GM18951 (cell line): ENCODE results near the gene TRPM4.
A peak's percentile ranks its signal among the peaks of the same experiment; 100 is the strongest.

ENCODE experiments used
- POLR2A ChIP-seq: IDR thresholded peaks from 4 replicates; pipeline ENCODE4 v1.6.1; 2011; ENCODE audit warnings: mild to moderate bottlenecking; ENCODE audit not compliant: insufficient read length, insufficient read depth; ENCODE audit errors: extremely low read depth
- in situ Hi-C: fragments of 300-500 bp; cut with MboI; formaldehyde crosslinking; loops from one replicate; pipeline ENCODE4 v1.12.0; 2022; ENCODE audit warnings: low sequenced_read_pairs, mixed read lengths, inconsistent platforms; ENCODE audit not compliant: unreplicated experiment

The TRPM4 gene

DNA sequence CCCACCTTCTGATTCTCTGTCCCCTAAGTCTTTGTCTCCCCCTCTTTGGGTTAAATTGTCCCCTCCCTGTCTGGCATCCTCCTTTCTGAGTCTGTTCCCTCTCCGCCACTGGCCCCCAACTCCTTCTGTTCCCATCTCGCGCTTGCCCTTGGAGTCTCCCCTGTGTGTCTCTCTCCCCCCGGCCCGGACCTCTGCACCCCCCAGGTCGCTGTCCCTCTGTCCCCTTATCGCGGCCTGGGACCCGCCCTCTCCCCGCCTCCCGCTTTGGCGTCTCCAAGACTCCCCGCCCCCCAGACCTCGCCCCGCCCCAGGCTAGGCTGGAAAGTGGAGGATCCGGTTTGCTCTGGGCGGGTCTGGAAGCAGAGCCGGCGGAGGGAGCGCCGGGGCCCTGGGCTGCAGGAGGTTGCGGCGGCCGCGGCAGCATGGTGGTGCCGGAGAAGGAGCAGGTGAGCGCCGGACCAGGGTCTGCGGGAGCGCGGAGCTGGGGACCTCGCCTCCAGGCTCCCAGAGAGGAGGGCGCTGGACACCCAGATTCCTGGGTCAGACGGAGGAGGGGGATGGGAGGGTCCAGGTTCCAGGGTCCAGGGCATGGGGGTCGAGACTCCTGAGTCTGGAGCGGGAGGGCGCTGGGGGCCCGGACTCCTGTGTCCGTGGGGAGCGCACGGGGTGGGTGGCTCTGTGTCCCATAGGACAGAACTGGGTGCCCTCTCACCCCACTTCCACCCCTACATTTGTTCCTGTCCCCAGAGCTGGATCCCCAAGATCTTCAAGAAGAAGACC, at the start of gene TRPM4:
TRPM4 (plus strand) TSS at position 348 of the 780 bp plus-strand sequence; CDS start at position 423, 75 bp downstream.
- TF ChIP-seq POLR2A, result no peak
- in situ Hi-C loops, result no loop called here

DNA sequence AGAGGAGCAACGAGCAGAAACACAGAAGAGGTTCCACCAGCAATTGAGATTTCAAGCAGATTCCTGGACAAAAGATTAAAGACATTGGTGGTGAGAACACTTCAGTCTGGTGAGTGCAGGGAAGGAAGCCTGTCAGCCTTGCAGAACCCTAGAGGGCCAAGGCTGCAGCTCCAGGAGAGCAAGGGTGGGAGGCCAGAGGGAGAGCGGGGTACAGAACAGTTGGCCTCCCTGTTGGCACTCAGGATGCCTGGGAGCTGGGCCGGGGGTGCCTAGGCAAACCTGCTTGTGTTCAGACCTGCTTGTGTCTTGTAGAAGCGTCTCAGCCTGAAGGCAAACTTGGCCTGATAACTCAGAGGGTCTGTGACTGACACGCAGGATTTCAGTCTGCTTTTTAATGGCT, 48.5 kb upstream of the TRPM4 start:
- in situ Hi-C loops, result no loop called here
- no peak for TF ChIP-seq POLR2A

DNA sequence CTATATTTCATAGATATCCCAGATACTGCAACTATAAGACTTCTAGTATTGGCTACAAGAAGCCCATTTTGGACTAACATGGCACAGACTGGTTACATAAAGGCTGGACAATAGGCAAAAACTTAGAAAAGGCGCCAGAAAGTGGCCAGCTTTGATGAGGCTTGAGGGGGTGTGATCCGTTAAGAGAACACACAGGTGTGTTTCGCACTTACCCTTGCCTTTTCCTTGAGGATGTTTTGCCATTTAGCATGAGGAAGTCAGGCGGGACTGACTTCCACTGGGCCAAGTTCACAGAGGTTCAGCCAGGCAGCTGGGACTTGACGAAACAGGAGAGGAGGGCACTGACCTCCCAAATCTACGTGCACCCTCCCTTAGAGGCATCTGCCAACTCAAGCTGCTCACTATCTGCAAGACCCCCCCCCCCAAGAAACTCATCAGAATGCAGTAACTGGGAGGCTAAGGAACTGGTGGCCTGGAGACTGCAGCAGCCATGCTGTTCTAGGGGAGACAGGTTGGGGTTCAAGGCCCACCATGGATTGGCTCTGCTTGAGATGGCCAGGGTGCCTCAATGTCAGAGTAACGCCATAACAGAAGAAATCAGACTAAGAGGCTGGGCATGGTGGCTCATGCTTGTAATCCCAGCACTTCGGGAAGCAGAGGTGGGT, 47.9 kb upstream of the TRPM4 start:
- in situ Hi-C loops, result no loop called here
- no peak for TF ChIP-seq POLR2A

DNA sequence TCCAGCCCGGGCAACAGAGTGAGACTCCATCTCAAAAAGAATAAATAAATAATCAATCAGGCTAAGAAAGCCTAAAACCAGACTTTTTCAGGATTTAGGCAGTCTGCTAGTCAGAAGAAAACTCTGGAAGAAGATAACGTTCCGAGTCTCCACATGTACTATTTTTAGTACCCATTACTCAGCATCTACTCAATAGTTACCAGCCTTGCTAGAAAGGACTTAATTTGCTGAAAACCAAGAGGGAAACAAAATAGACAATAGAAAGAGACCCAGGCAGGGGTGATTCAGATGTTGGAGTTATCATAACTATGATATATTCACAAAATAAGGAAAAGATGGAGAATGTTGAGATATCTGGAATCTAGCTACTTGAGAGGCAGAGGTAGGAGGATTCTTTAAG, 47.0 kb upstream of the TRPM4 start:
- in situ Hi-C loops, result no loop called here
- TF ChIP-seq POLR2A, result no peak

DNA sequence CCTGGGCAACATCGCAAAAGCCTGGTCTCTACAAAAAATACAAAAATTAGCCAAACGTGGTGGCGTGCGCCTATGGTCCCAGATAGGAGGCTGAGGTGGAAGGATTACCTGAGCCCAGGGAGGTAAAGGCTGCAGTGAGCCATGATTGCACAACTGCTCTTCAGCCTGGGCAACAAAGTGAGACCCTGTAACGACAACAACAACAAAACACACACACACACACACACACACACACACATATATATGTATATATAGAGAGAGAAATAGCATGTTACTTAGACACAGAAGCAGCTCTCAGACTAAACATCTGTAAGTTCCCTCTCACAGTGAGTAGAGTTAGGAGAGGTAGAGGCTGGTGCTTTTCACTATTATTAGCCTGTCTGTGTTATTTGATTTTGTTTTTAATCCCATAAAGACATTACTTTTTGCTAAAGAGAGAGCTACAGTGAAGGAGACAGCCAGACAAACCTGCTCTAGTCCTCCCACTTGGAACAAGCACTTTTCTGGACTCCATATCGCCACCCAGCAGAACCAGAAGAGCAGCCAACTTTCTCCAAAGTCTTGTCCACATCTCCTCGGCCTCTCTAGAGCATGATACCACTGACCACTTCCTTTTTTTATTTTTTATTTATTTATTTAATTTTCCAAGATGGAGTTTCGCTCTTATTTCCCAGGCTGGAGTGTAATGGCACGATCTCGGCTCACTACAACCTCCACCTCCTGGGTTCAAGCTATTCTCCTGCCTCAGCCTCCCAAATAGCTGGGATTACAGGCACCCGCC, 46.2 kb upstream of the TRPM4 start:
- in situ Hi-C loops, result no loop called here
- no peak for TF ChIP-seq POLR2A

DNA sequence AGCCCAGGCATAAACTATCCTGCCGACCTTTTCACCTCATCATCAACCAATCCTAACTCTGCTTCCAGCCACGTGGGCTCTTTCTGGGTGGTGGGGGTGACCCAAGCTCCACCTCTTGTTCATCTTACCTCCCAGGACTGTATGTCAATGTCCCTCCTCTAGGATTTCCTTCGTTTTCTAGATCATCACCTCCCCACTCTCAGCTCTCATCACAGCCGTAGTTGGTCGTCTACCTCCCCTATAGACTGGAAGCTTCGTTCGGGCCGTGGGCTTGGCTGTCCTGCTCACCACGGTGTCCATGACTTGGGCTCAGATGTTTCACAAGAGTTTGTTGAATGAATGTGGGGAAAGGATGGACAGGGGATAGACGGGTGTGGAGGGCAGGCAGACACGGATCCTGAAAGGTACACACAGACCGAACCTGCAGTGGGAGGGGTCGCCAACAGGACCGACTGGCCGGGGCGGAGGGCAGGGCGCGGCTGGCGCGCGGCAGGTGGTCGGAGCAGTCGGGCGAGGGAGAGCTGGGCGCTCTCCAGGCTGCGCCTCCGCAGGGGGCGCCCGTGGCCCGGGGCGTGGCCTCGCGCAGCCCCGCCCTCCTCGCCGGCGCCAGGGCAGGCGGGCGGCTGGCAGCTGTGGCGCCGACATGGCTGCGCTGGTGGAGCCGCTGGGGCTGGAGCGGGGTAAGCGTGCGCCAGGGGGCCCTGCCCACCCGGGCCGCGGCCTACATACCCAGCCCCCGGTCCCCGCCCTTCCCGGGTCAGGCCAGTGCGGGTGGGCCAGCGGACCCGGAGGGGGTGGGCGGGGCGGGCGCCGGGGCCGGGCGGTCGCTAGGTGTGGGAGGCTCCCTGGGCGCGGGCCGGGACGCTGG, 43.6 kb upstream of the TRPM4 start, which contains the start of gene LIN7B:
LIN7B (plus strand) TSS at position 609 of the 868 bp plus-strand sequence; CDS start at position 644, 35 bp downstream.
- TF ChIP-seq POLR2A, result peak; percentile 47
- in situ Hi-C loops, result no loop called here

DNA sequence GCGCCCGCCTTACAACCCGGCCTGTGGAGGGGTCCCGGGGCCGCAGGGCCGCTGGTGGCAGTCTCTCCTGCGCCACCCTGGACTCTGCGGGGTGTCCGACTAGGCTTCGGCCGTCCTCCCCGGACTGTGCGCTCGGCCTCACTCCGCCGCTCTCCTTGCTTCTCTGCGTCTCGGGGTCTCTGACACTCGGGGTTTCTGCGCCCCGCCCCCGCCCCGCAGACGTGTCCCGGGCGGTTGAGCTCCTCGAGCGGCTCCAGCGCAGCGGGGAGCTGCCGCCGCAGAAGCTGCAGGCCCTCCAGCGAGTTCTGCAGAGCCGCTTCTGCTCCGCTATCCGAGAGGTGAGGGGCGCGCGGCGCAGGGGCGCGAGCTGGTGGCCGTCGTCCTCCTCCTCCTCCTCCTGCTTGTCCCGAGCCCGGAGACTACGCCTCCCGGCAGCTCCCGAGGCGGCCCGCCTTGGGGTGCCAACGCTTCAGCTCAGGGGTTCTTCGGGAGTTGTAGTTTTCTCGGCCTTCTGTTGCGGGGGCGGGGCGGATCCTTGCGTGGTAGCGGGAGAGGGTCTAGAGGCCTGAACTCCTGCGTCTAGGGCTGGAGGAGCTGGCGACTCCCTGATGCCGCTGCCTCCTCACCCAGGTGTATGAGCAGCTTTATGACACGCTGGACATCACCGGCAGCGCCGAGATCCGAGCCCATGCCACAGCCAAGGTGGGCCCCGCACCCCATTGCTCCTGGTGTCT, 42.8 kb upstream of the TRPM4 start:
- in situ Hi-C loops, result no loop called here
- TF ChIP-seq POLR2A, result no peak

DNA sequence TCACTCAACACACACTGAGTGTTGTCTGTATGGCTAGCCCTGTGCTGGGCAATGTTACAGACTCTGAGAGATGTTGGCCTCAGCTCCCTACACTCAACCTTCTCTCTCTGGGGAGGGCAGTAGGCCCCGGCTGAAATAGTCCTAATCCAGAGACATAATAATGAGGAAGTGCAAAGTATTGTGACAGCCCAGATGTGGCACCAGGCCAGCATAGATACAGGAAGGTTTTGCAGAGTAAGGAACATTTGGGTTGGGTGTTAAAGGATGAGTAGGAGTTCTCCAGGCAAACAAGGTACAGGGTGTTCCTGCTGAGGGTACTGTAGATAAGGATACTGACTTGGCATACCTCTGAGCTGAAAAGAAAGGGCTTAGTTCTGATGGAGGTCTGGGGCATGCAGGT, 41.0 kb upstream of the TRPM4 start:
- no peak for TF ChIP-seq POLR2A
- in situ Hi-C loops, result no loop called here

DNA sequence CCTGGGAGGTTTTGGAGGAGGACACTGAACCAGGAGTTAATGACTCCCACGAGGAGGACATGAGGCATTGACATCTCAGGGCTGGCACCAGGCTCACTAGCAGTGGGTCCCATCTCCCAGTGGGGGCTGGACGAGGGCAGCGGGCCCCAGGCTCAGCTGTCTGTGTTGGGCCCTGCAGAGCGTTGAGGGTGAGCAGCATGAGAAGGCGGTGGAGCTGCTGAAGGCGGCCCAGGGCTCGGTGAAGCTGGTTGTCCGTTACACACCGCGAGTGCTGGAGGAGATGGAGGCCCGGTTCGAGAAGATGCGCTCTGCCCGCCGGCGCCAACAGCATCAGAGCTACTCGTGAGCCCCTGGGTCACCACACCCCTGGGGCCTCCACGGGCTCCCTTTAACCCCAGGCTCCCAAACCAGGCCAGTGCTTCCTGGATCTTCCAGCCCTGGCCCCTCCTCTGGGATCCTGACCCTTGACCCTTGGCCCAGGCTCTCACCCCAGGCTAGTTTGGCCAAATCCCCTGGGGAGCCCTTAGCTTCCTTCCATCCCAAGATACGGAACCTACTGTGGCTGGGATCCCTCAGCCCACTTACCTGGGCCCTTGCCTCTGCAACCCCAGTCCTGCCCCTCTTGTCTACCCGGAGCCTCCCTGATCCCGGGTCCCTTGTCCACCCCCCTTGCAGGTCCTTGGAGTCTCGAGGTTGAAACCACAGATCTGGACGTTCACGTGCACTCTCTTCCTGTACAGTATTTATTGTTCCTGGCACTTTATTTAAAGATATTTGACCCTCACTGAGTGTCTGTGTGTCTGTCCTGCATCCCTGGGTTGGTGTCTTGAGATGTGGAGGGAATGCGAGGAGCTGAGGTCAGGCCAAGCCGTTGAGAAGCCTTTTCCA, 39.7 kb upstream of the TRPM4 start:
- TF ChIP-seq POLR2A, result no peak
- in situ Hi-C loops, result no loop called here

DNA sequence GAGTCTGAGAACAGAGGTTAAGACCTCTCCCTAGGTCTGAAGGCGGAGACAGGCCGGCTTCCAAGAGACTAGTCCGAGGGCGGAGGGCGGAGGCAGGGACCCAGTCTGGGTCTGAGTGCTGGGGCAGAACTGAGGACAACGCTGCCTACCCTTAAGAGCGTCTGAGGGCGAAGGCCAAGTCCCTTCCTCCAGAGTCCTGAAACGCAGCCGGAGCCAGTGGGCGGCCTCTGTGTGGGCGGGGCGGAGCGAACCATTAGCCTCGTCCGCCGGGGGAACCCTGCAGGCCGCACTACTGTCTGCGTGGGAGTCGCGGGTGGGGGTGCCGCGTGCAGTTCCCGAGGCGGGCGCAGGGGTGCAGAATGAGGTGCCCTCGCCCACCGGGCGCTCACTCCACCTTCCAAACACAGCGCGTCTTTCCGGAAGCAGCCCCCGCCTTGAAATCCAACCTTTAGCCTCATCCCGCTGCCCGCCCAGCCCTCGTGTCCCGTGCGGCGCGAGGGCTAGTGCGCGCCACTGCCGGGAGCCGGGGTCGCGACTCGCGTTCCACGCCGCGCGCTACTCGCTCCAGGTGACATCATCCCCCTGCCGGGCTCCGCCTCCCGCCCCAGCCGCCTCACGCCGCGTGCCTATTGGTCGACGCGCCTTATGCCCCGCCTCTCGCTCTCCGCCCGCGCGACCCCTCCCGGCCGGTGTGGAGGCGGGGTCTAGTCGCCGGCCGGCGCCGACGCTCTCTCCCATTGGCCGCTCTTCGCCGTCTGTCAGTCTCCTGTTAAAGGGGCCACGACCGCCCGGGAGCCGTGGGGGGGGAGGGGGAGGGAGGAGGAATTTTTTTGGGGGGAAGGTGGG, 38.8 kb upstream of the TRPM4 start, which contains the start of gene C19orf73:
C19orf73 (minus strand) TSS at position 579 of the 846 bp plus-strand sequence; CDS start at position 458, 121 bp downstream.
- TF ChIP-seq POLR2A, result peak; percentile 68
- in situ Hi-C loops, result no loop called here
